RCC 7860 (cell line): ENCODE results near the gene IDH3G.

Source experiments
- DNase-seq: peaks from one replicate; pipeline ENCODE4 v3.0.0-alpha.2; 2015; ENCODE audit warnings: low spot score
- FAIRE-seq: peaks from 2 replicates; lab custom pipeline; 2012; peaks lifted over from hg19 to GRCh38; lab: Jason Lieb, UNC

Gene IDH3G

GRCh38 chrX:153791104-153791852 lies 2.9 kb downstream of the IDH3G start:
- DNase-seq (no peak), FAIRE-seq (no peak)

GRCh38 chrX:153789654-153790053 lies 4.5 kb downstream of the IDH3G start:
- FAIRE-seq: no peak
- no peak for DNase-seq

GRCh38 chrX:153786669-153787068 lies 7.5 kb downstream of the IDH3G start:
- no peak for DNase-seq
- FAIRE-seq: no peak

DNA sequence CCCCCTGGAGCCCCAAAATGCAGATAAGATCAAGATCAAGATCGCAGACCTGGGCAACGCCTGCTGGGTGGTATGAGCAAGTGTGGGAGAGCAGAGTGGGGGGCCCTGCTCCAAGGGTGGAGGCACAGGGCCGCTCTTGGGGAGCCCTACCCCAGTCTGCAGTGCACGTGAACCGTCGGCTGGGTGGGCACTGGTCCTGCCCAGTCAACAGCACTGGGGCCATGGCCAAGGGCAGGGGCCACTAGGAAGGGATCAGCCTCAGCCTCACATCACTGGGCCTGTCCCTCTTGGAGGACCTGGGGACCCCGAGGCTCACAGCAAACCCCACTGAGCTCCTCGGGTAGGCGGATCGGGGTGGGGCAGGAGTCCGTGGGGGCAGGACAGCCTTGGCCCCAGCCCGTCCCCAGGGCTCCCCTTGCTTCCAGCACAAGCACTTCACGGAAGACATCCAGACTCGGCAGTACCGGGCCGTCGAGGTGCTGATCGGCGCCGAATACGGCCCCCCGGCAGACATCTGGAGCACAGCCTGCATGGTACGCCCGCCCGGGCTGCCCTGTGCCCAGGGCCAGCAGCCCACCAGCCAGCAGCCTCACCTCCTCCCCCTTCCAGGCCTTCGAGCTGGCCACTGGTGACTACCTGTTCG lies 9.7 kb downstream of the IDH3G start:
- FAIRE-seq (no peak), DNase-seq (no peak)

- FAIRE-seq (no peak), DNase-seq (no peak)
Observed at GRCh38 chrX:153783378-153784013, 10.7 kb downstream of the IDH3G start.

DNA sequence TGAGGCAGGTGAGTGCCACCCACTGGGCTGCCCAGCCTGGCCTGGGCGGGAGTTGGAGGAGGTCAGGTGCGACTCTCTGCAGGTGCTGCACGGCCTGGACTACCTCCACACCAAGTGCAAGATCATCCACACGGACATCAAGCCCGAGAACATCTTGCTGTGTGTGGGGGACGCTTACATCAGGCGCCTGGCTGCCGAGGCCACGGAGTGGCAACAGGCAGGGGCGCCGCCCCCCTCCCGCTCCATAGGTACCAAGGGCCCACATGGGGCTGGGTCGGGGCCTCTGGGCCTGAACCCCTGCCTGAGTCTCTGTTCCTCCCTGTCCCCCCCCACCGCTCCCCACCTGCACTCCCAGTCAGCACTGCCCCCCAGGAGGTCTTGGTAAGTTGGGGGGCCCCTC lies 11.3 kb downstream of the IDH3G start:
- no peak for FAIRE-seq
- DNase-seq: no peak

GRCh38 chrX:153782313-153782712 lies 11.9 kb downstream of the IDH3G start:
- no peak for FAIRE-seq
- DNase-seq: no peak

DNA sequence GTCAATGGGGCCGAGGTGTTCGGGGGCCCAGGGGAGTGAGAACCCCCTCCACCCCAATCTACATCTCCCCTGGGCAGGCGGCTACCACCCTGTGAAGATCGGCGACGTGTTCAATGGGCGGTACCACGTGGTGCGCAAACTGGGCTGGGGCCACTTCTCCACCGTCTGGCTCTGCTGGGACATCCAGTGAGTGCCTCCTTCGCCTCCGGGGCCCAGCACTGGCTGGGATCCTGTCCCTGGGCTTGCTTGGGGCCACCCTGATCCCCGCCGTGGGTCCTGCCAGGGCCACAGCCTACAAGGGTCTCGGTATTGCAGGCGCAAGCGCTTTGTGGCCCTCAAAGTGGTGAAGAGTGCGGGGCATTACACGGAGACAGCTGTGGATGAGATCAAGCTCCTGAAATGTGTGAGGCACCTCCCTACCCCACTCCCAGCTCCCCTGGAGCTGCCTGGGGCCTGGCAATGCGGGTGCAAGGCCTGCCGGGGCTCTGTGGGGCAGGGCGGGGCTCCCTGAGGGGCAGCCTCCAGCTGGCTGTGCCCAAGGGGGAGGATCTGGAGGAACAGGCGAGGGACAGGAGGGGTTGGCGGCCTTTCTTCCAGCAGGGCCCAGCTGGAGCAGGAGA lies 12.6 kb downstream of the IDH3G start:
- DNase-seq (no peak), FAIRE-seq (no peak)

GRCh38 chrX:153780678-153781427 lies 13.3 kb downstream of the IDH3G start, which contains the start of gene SRPK3:
Gene SRPK3 (plus strand): TSS chrX:153781041. CDS start chrX:153781087, 46 bp downstream.
- DNase-seq: no peak
- no peak for FAIRE-seq

DNA sequence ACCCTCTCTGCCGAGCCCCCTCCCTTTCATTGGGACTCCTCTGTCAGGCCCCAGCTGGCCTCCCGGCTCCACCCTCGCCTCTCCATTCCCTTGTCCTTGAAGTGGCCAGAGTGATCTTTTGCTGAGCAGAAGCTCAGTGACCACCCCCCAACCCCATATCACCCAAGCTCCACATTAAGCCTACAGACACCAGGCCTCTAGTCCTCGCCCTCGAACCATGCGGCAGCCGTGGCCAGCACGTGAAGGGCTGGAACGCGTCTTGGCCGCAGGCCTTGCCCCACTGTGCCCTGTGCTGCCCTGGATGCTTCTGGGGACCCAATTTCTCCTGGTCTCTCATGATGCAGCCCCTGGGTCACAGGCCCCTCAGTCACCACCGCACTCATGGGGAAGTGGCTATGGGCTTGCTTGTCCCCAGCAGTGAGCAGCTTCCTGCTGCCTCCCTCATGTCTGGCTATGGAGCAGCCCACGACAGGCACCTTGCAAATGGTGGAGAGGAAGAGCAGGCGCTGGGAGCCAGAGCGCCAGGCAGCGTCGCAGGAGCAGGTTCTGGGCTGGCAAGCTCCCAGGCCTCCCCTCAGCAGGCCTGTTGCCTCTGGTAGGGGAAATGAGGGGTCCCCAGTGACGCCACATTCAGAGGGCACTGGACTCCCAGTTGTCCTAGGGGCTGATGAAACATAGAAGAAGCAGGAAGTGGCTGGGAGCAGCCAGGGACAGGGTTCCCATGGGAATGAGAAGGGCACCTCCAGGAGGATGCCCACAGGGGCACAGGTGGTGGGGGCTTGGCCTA lies 14.1 kb downstream of the IDH3G start:
- no peak for DNase-seq
- FAIRE-seq: no peak

- no peak for DNase-seq
- FAIRE-seq: no peak
Observed at GRCh38 chrX:153778684-153779101, 15.5 kb downstream of the IDH3G start.

DNA sequence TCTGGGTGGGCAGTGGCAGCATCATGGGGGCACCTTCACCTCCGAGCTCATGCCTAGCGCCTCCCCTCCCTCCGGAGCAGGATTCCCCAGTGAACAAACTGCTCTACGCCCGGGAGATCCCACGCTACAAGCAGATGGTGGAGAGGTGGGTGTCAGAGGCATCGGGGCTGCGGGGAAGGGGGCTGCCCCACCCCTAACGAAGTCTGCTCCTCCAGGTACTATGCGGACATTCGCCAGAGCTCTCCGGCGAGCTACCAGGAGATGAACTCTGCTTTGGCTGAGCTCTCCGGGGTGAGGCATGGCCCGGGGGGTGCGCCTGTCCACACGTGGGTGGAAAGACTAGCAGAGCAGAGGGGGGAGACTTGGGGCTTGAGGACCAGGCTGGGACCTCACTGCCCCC lies 16.0 kb downstream of the IDH3G start:
- FAIRE-seq (no peak), DNase-seq (no peak)

DNA sequence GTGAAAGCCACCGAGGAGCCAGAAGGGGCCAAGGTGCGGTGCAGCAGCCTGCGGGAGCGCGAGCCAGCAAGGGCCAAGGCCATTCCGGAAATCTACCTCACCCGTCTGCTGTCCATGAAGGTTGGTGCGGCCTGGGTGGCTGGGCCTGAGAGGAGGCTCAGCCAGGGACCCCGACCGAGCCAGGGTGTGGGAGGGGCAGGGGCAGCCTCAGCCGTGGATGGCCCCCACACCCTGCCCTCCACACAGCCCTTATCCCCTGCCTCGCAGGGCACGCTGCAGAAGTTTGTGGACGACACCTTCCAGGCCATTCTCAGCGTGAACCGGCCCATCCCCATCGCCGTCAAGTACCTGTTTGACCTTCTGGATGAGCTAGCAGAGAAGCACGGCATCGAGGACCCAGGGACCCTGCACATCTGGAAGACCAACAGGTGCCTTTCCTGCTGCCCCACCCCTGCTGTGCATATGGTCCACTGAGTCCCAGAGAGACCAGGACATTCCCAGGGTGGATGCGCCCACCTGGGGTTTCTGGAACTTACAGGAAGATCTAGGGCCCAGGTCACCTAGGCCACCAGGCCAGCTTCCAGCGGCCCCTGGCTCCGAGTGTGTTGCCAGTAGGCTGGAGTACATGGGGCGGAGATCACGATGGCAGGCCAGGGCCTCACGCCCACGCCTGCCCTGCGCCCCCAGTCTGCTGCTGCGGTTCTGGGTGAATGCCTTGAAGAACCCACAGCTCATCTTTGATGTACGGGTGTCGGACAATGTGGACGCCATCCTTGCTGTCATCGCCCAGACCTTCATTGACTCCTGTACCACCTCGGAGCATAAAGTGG lies 16.7 kb downstream of the IDH3G start:
- no peak for FAIRE-seq

DNA sequence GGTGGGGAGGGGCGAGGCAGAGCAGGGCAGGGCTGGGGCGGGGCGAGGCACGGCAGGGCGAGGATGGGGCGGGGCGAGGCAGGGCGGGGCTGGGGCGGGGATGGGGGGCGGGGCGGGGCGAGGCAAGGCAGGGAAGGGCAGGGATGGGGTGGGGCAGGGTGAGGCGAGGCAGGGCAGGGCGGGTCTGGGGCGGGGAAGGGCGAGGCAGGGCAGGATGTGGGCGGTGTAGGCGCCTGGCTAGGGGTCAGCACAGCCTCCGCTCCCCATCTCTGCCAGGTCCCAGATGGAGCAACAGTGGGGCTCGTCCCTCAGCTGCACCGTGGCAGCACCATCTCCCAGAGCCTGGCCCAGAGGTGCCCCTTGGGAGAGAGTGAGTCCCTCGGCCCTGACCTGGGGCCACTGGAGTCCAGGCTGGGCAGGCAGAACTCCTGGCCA lies 17.5 kb downstream of the IDH3G start:
- FAIRE-seq: no peak
- DNase-seq: no peak

More for the DNA sequence above, 16.7 kb downstream of the IDH3G start:
- DNase-seq: no peak

- DNase-seq (no peak), FAIRE-seq (no peak)
Observed at GRCh38 chrX:153776120-153776599, 18.0 kb downstream of the IDH3G start.

- DNase-seq: no peak
- no peak for FAIRE-seq
Observed at GRCh38 chrX:153775293-153776119, 18.7 kb downstream of the IDH3G start.

- DNase-seq: no peak
- no peak for FAIRE-seq
Observed at GRCh38 chrX:153774576-153775292, 19.4 kb downstream of the IDH3G start.
